Motor neuron (in vitro differentiated cells): ENCODE measurements around the gene POTEJ. TPM values are rescaled to one million over a fixed set of nuclear protein-coding genes. Genes with fewer than 3 reads are reported as not detected.

ENCODE experiments used
- total RNA-seq, 8 experiments: library from RNA; unstranded; fragments of 300-600 nt; gene quantifications; 2 replicates each; pipeline versions ENCODE4 v1.2.3 to v1.2.4, GENCODE V29; 2022

The POTEJ gene
- total RNA-seq, 8 experiments from 2014 or later: 0.14 to 0.50 (median 0.20) TPM; not detected in 5

Other genes with a start within 250 kb of the POTEJ start
- 1 to 10 TPM in 1 of 8 experiments, under 1 TPM in 7; 0.08 to 2.7 (median 0.11) TPM for gene POTEI, start 102.1 kb upstream of the POTEJ start, total RNA-seq
- gene CFC1B, start 90.2 kb upstream of the POTEJ start, total RNA-seq: 1 to 10 TPM in 1 of 8 experiments, not detected in 7; 2.3 TPM
- 10 to 100 TPM in 1 of 8 experiments, 1 to 10 TPM in 3, under 1 TPM in 3, not detected in 1; 0.38 to 99.9 (median 2.6) TPM for gene CFC1, start 11.9 kb upstream of the POTEJ start, total RNA-seq
- under 1 TPM in 6 of 8 experiments, not detected in 2; 0.16 to 0.66 (median 0.30) TPM for gene GPR148, start 117.6 kb downstream of the POTEJ start, total RNA-seq
- gene AMER3, start 144.1 kb downstream of the POTEJ start, total RNA-seq: 10 to 100 TPM in 2 of 8 experiments, 1 to 10 TPM in 3, under 1 TPM in 3; 0.09 to 11.3 (median 8.3) TPM
- gene ARHGEF4, start 225.5 kb downstream of the POTEJ start, total RNA-seq: 10 to 100 TPM in 6 of 8 experiments, 1 to 10 TPM in 2; 3.8 to 36.9 (median 15.2) TPM